HepG2 (cell line): ENCODE results near the gene SRP72. TPM values are rescaled to one million over a fixed set of nuclear protein-coding genes. Genes with fewer than 3 reads are reported as not detected.

Source experiments
- CREM ChIP-seq, 2 experiments: sonication (generic) in 1 of 2; formaldehyde crosslinking in 1 of 2; IDR thresholded peaks; 2 replicates each; pipeline versions ENCODE4 v1.4.0 to v1.6.1; 2016 to 2020; ENCODE audit warnings: antibody characterized with exemption in 1 of 2, mild to moderate bottlenecking in 1 of 2, missing genetic modification reagents in 1 of 2
- ERF ChIP-seq: IDR thresholded peaks from 2 replicates; pipeline ENCODE4 v1.6.1; 2018; ENCODE audit warnings: missing biosample characterization, missing genetic modification reagents
- KDM5A ChIP-seq: fragments of 200-600 bp; sonication (generic); IDR thresholded peaks from 2 replicates; pipeline ENCODE4 v1.7.0; 2018; ENCODE audit warnings: antibody characterized with exemption, mild to moderate bottlenecking, low read length, borderline replicate concordance
- NFE2 ChIP-seq: sonication (generic); formaldehyde crosslinking; IDR thresholded peaks from 2 replicates; pipeline ENCODE4 v1.4.0; 2020; ENCODE audit warnings: missing genetic modification reagents
- POGZ ChIP-seq: sonication (generic); formaldehyde crosslinking; IDR thresholded peaks from 2 replicates; pipeline ENCODE4 v1.4.0; 2020; ENCODE audit warnings: mild to moderate bottlenecking, missing genetic modification reagents
- TCF7 ChIP-seq: sonication (generic); IDR thresholded peaks from 2 replicates; pipeline ENCODE4 v1.6.1; 2016; ENCODE audit warnings: antibody characterized with exemption, low read depth
- ZBTB21 ChIP-seq: sonication (generic); formaldehyde crosslinking; IDR thresholded peaks from 2 replicates; pipeline ENCODE4 v1.4.0; 2020; ENCODE audit warnings: missing genetic modification reagents
- ZMAT3 ChIP-seq: sonication (generic); formaldehyde crosslinking; conservative IDR thresholded peaks from 2 replicates; pipeline ENCODE4 v1.7.0; 2021; ENCODE audit warnings: missing genetic modification reagents
- ZNF343 ChIP-seq: sonication (generic); formaldehyde crosslinking; IDR thresholded peaks from 2 replicates; pipeline ENCODE4 v1.4.0; 2020; ENCODE audit warnings: mild to moderate bottlenecking, missing genetic modification reagents
- ZNF563 ChIP-seq: sonication (generic); formaldehyde crosslinking; IDR thresholded peaks from 2 replicates; pipeline ENCODE4 v1.8.0; 2022; ENCODE audit warnings: mild to moderate bottlenecking, moderate library complexity, missing genetic modification reagents
- ZNF597 ChIP-seq: sonication (generic); formaldehyde crosslinking; IDR thresholded peaks from 2 replicates; pipeline ENCODE4 v1.5.0; 2020; ENCODE audit warnings: missing genetic modification reagents
- ZNF670 ChIP-seq: sonication (generic); formaldehyde crosslinking; IDR thresholded peaks from 2 replicates; pipeline ENCODE4 v1.8.0; 2022; ENCODE audit warnings: mild to moderate bottlenecking, missing genetic modification reagents, borderline replicate concordance
- ZNF781 ChIP-seq: sonication (generic); formaldehyde crosslinking; IDR thresholded peaks from 2 replicates; pipeline ENCODE4 v1.5.1; 2020; ENCODE audit warnings: borderline replicate concordance, mild to moderate bottlenecking, missing genetic modification reagents; ENCODE audit errors: not compliant biosample characterization
- ZNF878 ChIP-seq: sonication (generic); formaldehyde crosslinking; IDR thresholded peaks from 2 replicates; pipeline ENCODE4 v1.8.1; 2023; ENCODE audit warnings: mild to moderate bottlenecking, missing genetic modification reagents, moderate library complexity
- ZSCAN25 ChIP-seq: sonication (generic); formaldehyde crosslinking; IDR thresholded peaks from 2 replicates; pipeline ENCODE4 v1.8.0; 2022; ENCODE audit warnings: mild to moderate bottlenecking, missing genetic modification reagents
- polyA plus RNA-seq, 8 experiments: library from polyadenylated mRNA; depleted of rRNA in 3 of 8; stranded (reverse) in 7 of 8; unstranded in 1 of 8; fragments of >200 nt; fragmentation: Illumina TruSeq in 4 of 8; extraction: Trizol in 4 of 8; gene quantifications; 2 replicates each; pipeline versions ENCODE4 v1.2.1 to v1.2.3, GENCODE V29; 2011 to 2016; ENCODE audit warnings: low read depth in 4 of 8, missing spikeins in 1 of 8, mixed read lengths in 1 of 8; ENCODE audit not compliant: insufficient read depth in 1 of 8
- total RNA-seq, 5 experiments: library from RNA; depleted of rRNA; stranded (reverse); fragments of >200 nt; fragmentation: Illumina TruSeq; extraction: Trizol; gene quantifications; 2 replicates each; pipeline ENCODE4 v1.2.3, GENCODE V29; 2016; ENCODE audit warnings: low read depth in 1 of 5
- TF ChIP-seq, protein P1 (sequence below): sonication (generic); formaldehyde crosslinking; IDR thresholded peaks from 2 replicates; pipeline ENCODE4 v1.8.0; 2022; ENCODE audit warnings: mild to moderate bottlenecking, missing genetic modification reagents
- TF ChIP-seq, protein P2 (sequence below): sonication (generic); formaldehyde crosslinking; IDR thresholded peaks from 2 replicates; pipeline ENCODE4 v1.4.0; 2020; ENCODE audit warnings: mild to moderate bottlenecking, missing genetic modification reagents
- TF ChIP-seq, protein P3 (sequence below): IDR thresholded peaks from 2 replicates; pipeline ENCODE4 v1.6.1; 2016; ENCODE audit warnings: missing compliant biosample characterization, missing genetic modification reagents, borderline replicate concordance
- TF ChIP-seq, protein P4 (sequence below), 2 experiments: sonication (generic) in 1 of 2; formaldehyde crosslinking in 1 of 2; IDR thresholded peaks; 2 replicates each; pipeline versions ENCODE4 v1.4.0 to v1.6.1; 2018 to 2020; ENCODE audit warnings: missing genetic modification reagents in 2 of 2, borderline replicate concordance in 1 of 2, low read depth in 1 of 2, mild to moderate bottlenecking in 1 of 2, missing biosample characterization in 1 of 2

SRP72 gene
- total and polyA plus RNA-seq, 2 of the 13 experiments (the other 11 are each of a cell fraction or from before 2014, with no cell fraction given): 64.9 to 75.6 TPM

DNA sequence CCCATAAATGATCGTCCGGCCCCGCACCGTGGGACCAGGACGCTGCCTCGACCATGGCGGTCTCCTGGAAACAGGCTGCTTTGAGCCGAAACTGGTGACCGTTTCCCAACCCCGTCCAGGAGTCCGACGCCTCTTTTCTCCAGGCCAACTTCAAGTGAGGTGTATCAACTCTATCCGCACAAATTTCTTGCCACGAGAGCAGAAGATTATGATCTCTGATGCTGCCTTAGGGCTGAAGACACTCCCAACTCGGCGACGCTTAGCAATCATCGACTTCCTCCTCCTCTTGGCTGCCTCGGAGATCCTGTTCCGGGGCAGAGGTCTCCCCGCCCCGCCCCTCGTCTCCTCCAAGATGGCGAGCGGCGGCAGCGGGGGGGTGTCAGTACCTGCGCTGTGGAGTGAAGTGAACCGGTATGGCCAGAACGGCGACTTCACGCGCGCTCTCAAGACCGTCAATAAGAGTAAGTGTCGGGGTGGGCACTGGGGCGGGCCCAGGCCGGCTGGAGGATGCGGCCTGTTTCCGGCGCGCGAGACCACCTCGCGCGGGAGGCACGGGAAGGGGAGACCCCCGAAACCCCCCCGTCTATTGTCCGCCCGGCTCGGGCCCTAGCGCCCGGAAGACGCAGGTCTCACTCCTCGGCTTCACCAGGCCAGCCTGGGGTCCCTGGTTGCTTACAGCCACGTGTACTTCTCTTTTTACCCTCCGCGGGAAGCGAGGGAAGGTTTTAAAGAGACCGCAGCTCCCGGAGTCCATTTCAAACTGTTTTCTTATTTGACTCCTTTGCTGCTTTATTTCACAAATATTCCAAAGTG, at the start of gene SRP72 (continued):
- no peak for TF ChIP-seq ZNF597 (CRISPR knock-in tag)
- TF ChIP-seq ZSCAN25 (CRISPR knock-in tag): 0 out of 2 replicates have a peak, but pooled peaks have one; percentile 34
- peak; percentile 53 for TF ChIP-seq POGZ (CRISPR knock-in tag)
- TF ChIP-seq ZNF781 (CRISPR knock-in tag): no peak
- TF ChIP-seq ZBTB21 (CRISPR knock-in tag): 0 out of 2 replicates have a peak, but pooled peaks have one; percentile 54
- peak; percentile 37; the same call in 1 of the 2 replicates for TF ChIP-seq ZMAT3
- TF ChIP-seq NFE2 (CRISPR knock-in tag): no peak
- TF ChIP-seq, protein P1, sequence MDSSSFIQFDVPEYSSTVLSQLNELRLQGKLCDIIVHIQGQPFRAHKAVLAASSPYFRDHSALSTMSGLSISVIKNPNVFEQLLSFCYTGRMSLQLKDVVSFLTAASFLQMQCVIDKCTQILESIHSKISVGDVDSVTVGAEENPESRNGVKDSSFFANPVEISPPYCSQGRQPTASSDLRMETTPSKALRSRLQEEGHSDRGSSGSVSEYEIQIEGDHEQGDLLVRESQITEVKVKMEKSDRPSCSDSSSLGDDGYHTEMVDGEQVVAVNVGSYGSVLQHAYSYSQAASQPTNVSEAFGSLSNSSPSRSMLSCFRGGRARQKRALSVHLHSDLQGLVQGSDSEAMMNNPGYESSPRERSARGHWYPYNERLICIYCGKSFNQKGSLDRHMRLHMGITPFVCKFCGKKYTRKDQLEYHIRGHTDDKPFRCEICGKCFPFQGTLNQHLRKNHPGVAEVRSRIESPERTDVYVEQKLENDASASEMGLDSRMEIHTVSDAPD (CRISPR knock-in tag): no peak
- 0 out of 2 replicates have a peak, but pooled peaks have one; percentile 39 for TF ChIP-seq ZNF343 (CRISPR knock-in tag)
- TF ChIP-seq ZNF878: no peak
- TF ChIP-seq, protein P2, sequence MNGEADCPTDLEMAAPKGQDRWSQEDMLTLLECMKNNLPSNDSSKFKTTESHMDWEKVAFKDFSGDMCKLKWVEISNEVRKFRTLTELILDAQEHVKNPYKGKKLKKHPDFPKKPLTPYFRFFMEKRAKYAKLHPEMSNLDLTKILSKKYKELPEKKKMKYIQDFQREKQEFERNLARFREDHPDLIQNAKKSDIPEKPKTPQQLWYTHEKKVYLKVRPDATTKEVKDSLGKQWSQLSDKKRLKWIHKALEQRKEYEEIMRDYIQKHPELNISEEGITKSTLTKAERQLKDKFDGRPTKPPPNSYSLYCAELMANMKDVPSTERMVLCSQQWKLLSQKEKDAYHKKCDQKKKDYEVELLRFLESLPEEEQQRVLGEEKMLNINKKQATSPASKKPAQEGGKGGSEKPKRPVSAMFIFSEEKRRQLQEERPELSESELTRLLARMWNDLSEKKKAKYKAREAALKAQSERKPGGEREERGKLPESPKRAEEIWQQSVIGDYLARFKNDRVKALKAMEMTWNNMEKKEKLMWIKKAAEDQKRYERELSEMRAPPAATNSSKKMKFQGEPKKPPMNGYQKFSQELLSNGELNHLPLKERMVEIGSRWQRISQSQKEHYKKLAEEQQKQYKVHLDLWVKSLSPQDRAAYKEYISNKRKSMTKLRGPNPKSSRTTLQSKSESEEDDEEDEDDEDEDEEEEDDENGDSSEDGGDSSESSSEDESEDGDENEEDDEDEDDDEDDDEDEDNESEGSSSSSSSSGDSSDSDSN (CRISPR knock-in tag): peak; percentile 80
- no peak for TF ChIP-seq ZNF670 (CRISPR knock-in tag)
- TF ChIP-seq, protein P3, sequence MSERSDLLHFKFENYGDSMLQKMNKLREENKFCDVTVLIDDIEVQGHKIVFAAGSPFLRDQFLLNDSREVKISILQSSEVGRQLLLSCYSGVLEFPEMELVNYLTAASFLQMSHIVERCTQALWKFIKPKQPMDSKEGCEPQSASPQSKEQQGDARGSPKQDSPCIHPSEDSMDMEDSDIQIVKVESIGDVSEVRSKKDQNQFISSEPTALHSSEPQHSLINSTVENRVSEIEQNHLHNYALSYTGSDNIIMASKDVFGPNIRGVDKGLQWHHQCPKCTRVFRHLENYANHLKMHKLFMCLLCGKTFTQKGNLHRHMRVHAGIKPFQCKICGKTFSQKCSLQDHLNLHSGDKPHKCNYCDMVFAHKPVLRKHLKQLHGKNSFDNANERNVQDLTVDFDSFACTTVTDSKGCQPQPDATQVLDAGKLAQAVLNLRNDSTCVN (CRISPR knock-in tag): peak; percentile 69; the same call in 1 of the 2 replicates
- TF ChIP-seq CREM (IDR thresholded peaks at IDR 0.05): peak; percentile 64; the same call in 1 of the 2 replicates
- TF ChIP-seq CREM (CRISPR knock-in tag; IDR thresholded peaks at IDR 0.05): no peak
- TF ChIP-seq ZNF563: 0 out of 2 replicates have a peak, but pooled peaks have one; percentile 39
- TF ChIP-seq ERF (CRISPR knock-in tag): peak; percentile 63; the same call in 1 of the 2 replicates
- TF ChIP-seq TCF7: no peak
- TF ChIP-seq KDM5A: peak; percentile 73
- TF ChIP-seq, protein P4, sequence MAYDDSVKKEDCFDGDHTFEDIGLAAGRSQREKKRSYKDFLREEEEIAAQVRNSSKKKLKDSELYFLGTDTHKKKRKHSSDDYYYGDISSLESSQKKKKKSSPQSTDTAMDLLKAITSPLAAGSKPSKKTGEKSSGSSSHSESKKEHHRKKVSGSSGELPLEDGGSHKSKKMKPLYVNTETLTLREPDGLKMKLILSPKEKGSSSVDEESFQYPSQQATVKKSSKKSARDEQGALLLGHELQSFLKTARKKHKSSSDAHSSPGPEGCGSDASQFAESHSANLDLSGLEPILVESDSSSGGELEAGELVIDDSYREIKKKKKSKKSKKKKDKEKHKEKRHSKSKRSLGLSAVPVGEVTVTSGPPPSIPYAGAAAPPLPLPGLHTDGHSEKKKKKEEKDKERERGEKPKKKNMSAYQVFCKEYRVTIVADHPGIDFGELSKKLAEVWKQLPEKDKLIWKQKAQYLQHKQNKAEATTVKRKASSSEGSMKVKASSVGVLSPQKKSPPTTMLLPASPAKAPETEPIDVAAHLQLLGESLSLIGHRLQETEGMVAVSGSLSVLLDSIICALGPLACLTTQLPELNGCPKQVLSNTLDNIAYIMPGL (CRISPR knock-in tag; IDR thresholded peaks at IDR 0.05; ENCODE audit: borderline replicate concordance in 1 of 2, low read depth in 1 of 2): peak; percentile 52 to 82; a peak in 2 of 4 replicates
